ENCODE data around the gene PARP4.
"Not testable (repeated sequence)": the region's sequence is repeated elsewhere in the genome, so short reads cannot be mapped to it uniquely, and the experiment has no call there.

PARP4 gene

DNA sequence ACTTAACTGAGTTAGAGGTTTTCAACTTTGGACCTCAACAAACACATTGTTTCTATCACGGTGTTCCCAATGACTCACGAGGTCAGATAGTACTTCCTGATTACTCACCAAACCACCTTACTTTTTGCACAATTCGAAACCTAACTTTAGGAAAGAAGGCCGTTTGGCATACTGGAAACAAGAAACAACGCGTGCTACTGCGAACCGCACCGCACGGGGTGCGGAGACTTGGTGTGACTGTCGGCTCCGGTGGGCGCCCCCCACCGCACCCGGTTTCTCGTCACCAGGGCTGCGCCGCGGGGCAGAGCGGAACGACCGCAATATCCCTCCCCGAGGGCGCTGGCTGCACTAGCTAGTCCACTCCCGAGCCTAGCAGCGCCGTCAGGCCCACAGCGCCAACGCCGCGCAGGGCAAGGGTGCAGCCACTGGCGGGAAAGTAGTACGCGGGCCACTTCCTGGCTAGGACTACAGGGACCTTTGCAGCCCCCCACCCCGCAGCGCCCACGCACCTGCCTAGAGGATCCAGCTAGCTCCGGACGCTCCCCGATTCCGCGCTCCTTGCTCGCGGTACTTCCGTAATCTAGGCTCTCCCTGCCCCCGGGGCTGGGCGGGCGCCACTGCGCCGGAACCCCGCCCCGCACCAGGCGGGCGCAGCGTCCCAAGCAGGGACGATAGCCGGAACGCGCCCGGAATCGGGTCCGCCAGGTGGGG is at the start of gene PARP4:
Gene PARP4 (minus strand): TSS at position 582 of the 711 bp plus-strand sequence. CDS start 9,002 bp downstream, outside the sequence.
- peak; percentile 11 to 52 for DNase-seq (ENCODE audit: extremely low read depth in 1 of 2, low read depth in 1 of 2)

DNA sequence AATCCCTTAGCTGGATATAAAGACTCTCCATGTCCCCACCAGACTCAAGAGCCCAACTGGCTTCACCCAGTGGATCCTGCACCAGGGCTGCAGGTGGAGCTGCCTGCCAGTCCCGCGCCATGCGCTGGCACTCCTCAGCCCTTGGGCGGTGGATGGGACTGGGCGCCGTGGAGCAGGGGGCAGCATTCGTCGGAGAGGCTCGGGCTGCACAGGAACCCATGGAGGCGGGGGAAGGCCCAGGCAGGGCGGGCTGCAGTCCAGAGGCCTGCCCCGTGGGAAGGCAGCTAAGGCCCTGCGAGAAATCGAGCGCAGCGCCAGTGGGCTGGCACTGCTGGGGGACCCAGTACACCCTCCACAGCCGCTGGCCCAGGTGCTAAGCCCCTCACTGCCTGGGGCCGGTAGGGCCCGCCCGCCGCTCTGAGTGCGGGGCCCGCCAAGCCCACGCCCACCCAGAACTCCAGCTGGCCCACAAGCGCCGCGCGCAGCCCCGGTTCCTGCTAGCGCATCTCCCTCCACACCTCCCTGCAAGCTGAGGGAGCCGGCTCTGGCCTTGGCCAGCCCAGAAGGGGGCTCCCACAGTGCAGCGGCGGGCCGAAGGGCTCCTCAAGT is 48.1 kb upstream of the PARP4 start:
- not testable (repeated sequence) for DNase-seq (ENCODE audit: extremely low read depth in 1 of 2, low read depth in 1 of 2)

DNA sequence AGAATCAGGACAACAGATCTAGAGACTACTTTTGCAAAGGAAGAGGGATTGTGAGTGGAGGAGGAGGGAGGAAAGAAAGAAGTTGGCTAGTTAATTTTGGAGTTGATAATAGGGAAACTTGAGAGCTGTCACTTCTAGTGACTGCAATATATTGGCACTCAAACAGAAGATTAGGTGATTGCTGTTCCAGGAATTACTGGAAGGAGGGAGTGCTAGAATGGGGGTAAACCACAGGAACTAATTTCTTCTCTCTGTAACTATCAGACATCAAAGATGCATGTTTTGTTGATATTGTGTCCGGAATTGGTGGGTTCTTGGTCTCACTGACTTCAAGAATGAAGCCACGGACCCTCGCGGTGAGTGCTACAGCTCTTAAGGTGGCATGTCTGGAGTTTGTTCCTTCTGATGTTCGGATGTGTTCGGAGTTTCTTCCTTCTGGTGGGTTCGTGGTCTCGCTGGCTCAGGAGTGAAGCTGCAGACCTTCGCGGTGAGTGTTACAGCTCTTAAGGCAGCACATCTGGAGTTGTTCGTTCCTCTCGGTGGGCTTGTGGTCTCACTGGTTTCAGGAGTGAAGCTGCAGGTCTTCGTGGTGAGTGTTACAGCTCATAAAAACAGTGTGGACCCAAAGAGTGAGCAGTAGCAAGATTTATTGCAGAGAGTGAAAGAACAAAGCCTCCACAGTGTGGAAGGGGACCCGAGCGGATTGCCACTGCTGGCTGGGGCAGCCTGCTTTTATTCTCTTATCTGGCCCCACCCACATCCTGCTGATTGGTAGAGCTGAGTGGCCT is 47.0 kb upstream of the PARP4 start:
- not testable (repeated sequence) for DNase-seq (ENCODE audit: extremely low read depth in 1 of 2, low read depth in 1 of 2)

DNA sequence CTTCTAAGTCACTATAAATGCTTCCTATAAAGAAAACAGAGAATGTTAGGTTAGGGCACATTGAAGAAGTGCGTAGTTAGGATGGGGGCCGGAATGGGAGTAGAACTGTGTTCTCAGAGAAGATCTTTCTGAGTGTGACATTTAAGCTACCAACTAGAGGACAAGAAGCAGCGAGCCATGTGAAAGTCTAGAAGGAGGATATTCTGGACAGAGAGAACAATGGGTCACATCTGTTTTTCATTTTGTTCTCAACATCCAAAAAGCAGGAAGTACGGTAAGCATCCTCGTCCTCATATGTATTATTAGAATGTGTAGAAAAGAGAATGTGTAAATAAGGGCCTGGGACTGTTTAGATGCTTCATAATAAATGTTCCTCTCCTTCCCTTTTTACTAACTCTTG is 44.5 kb upstream of the PARP4 start:
- no peak for DNase-seq (ENCODE audit: extremely low read depth in 1 of 2, low read depth in 1 of 2)

DNA sequence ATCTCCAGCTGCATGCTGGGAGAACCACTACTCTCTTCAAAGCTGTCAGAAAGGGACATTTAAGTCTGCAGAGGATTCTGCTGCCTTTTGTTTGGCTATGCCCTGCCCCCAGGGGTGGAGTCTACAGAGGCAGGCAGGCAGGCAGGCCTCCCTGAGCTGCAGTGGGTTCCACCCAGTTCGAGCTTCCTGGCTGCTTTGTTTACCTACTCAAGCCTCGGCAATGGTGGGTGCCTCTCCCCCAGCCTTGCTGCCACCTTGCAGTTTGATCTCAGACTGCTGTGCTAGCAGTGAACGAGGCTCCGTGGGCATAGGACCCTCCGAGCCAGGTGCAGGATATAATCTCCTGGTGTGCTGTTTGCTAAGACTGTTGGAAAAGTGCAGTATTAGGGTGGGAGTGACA is 41.3 kb upstream of the PARP4 start:
- DNase-seq (ENCODE audit: extremely low read depth in 1 of 2, low read depth in 1 of 2), result not testable (repeated sequence)

DNA sequence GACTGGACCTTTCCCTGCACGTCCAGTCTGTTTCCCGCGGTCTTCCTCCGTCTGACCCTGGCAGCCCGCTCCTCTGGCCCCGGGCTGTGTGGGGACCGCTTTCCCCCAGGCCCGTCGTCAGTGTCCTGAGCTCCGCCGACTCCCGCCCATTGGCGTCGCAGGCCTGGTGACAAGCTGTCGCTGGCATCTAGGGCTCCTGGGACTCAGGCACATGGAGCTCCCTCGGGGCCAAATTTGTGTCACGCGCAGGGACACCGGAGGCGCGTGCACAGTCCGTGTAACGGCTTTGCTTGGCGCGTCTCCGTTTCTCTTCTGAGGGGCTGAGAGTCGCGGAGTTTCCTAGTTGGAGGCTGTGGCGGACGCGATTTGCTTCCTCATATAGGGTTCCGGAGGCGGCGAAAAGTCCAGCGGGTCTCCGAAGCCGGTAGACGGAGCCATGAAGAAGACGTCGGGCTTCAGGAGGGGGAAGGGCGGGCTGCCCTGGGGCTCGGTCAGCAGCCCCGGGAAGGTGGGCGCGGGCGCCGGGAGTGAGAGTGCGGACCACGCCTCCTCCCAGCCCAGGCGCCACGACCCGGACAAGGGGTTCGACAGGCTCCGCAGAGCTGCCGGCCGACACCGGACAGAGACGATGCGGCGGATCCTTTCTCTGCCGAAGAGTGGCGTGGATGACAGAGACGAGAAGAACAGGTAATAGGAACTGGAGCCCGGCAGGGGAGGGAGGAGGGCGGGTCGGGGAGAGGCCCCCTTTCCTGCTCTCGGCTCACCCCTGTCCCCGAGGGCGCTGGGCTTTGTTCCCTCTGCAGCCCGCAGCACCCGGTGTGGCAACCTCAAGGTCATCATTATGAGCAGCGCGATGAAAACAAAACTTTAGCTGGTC is 29.1 kb upstream of the PARP4 start:
- not testable (repeated sequence) for DNase-seq (ENCODE audit: extremely low read depth in 1 of 2, low read depth in 1 of 2)

DNA sequence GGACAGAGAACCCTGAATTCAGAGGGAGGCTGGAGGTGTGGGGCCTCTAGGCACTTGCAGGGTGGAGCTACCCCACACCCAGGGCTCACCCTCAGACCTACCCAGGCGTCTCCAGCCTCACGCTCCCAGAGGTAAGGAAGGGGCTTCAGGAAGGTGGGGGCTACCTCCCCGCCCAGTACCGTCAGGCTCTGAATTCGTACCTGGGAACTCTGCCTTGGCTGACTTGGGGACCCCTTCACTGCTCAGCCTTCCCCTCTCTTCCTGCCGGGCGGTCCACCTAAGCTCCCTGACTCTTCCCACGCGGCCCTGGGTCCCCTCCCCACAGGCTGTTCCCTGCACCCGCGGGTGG is 28.5 kb upstream of the PARP4 start:
- no peak for DNase-seq (ENCODE audit: extremely low read depth in 1 of 2, low read depth in 1 of 2)

DNA sequence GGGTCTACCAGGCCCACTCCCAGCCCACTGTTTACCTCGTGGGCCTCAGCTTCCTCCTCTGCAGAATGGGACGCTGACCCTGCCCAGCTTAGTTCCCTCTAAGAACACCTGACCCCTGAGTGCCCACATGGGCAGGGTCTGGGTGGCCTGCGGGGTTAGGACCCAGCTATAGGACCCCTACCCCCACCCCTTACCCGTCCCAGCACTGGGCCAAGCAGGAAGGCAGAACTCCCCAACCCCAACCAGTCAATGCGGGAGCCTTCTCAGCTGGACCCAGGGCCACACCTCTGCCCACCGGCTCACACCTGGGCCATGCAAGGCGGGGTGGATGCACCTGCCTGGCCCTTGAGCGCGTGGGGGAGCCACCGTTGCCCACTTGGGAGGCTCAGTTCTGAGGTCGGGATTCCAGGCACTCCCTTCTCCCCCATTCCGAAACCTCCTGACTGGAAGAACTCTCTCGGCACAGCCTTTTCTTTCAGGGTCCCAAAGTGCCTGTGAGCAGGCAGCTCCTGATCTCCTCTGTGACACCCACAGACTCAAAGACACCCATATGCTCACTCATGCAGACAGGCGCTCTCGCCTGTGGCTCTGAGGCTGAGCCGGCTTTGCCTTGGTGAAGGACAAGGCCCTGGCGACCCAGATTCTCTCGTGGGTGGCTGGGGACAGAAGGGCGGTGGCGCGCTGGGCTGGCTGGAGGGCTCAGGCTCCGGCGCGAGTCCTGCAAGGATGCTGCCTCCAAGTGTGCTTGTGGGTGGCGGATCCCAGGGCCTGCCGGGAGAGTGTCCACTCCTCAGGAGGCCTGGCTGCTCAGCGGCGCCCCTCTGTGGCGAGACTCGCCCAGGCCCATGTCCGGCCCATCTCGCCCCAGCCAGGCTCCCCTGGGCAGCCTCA is 27.9 kb upstream of the PARP4 start:
- no peak for DNase-seq (ENCODE audit: extremely low read depth in 1 of 2, low read depth in 1 of 2)

DNA sequence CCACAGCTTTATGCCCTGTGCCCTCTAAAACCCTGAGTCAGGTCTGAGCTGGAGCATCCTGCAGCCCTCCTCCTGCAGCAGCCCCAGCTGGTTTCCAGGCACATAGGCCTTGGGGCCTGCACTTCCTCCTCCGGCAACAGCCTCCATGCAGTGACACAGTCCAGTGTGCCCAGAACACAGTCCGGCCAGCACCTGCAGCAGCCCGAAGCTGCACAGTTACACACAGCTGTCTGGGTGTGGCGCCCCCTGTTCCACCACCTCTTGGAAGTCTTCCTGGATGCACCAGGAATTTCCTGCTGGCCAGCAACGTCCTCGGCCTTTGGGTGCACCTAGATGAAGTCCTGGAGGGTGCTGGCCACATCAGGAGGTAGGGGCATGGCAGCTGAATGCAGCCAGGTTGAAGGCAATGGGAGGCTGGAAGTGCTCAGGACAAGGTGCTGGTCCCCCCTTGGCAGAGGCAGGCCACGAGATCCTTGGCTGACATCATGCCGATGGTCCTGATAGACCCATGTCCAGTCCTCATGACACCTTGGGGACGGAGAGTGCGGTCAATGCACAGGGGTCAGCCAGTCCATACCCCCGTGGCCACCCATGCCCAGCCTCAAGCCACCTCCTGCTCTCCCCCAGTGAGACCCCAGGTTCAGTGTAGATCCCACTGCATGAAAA is 27.1 kb upstream of the PARP4 start:
- DNase-seq (ENCODE audit: extremely low read depth in 1 of 2, low read depth in 1 of 2), result no peak

DNA sequence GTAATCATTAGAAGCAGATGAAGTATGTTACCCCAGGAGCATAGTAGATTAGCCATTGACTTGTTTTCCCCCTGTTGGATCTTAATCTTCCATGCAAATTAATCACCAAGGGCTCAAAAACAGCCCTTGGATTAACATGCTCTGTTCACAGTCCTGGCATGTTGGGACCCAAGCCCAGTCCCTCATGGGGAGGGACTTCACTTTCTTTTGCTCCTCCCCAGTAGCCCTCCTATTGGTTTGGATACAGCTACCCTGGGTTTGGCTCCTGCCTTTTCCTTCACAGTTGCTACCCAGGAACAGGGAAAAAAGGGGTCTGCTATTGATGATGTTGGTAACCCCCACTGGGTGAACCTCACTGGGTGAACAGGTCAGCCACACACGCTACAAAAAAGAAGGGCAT is 16.9 kb upstream of the PARP4 start:
- DNase-seq (ENCODE audit: extremely low read depth in 1 of 2, low read depth in 1 of 2), result no peak

DNA sequence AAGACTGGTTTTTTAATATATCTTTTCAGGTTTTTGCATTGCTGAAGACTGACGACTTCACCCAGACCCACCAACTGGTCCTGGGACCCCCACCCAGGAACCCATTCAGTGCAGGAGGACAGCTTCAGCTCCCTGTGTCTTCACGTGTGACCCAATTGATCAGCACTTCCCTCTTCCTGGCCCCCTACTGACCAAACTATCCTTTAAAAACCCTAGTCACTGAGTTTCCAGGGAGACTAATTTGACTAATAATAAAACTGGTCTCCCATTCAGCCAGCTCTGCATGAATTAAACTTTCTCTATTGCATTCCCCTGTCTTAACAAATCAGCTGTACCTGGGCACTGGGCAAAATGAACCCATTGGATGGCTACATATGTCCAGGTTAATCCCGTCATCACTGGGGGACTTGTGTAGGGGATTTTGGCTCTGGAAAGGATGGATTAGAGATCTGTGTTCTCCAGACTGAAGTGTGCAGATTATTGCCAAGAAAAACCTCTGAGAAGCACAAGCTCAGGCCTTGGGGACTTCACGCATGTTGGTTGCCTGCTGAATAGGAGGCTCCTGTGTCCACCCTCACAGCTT is 16.3 kb upstream of the PARP4 start:
- no peak for DNase-seq (ENCODE audit: extremely low read depth in 1 of 2, low read depth in 1 of 2)

DNA sequence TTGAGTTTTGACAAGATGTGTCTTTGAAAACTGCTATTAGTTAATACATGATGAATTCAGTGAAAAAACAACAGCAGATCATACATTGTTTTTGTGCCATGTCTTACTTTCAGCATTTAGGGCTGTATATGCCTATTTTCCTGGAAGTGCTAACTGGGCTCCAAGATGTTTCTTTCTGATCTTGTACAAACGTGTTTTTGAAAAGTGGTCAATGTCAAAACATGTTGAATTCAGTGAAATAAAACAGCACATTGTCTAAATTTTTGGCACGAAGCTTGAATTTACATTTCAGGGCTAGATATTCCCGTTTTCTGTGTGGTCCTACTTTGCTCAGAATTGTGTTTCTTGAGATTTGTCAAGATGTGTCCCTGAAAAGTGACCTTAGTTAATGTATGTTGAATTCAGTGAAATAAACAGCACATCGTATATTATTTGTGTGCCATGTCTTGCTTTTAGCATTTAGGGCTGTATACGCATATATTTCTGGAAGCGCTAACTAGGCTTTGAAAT is 14.7 kb upstream of the PARP4 start:
- DNase-seq (ENCODE audit: extremely low read depth in 1 of 2, low read depth in 1 of 2), result no peak

DNA sequence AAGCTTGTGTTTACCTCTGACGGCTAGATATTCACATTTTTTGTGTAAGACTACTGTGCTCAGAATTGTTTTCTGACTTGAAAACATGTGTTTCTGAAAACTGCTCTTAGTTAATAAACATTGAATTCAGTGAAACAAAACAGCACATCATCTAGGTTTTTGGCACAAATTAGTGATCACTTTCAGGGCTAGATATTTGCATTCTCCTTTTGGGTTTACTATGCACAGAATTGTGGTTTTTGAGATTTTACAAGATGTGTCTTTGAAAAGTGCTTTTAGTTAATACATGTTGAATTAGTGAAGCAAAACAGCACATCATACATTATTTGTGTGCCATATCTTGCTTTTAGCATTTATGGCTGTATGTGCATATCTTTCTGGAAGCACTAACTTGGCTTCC is 8.2 kb upstream of the PARP4 start:
- no peak for DNase-seq (ENCODE audit: extremely low read depth in 1 of 2, low read depth in 1 of 2)

DNA sequence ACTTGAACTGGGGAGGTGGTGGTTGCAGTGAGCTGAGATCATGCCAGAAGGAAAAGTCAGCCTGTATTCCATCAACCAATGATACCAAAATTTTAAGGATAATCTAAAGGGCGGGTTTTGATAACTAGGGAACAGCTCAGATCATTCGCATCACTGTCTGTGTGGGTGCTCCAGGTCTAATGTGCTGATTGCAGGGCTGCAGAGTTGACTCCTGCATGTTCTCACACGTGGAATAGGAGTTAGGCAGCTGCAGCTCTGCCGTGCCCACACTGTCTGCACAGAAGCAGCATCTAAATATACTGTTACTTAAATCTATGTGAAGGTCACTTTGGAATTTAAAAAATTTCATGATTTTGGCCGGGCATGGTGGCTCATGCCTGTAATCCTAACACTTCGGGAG is 4.3 kb upstream of the PARP4 start:
- no peak for DNase-seq (ENCODE audit: extremely low read depth in 1 of 2, low read depth in 1 of 2)

DNA sequence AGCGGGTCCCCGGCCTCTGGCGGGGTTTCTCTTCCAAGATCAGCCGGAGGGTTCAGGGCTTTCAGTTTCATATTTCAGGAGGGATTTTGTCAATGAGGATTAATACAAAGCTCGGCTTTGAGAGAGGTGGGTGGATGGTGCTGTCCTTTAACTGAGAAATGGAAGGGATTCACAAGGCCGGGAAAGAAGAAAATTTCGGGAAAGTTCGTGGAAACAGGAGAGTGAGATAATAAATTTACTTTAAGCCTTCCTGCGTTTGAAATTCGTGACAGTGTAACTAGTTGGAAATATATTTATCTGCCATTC is 283 bp upstream of the PARP4 start:
- DNase-seq (ENCODE audit: extremely low read depth in 1 of 2, low read depth in 1 of 2), result no peak

DNA sequence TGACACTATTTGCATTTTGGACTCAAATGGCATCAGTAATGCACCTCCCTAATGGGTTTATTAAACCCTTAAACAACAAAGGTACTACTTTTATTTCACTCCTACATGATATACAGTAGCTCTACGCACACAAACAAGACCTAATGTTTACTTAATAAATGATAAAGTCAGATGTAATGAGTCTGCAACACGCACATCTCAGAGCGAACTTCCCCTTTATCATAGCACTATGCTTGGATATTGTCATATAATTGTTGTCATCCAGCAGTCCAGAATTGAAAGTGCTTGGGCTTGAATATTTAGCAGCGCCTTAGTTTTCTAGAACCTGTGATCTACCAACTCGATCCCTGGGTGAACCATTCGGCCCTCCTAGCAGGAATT is 772 bp downstream of the PARP4 start:
- DNase-seq (ENCODE audit: extremely low read depth in 1 of 2, low read depth in 1 of 2), result no peak

DNA sequence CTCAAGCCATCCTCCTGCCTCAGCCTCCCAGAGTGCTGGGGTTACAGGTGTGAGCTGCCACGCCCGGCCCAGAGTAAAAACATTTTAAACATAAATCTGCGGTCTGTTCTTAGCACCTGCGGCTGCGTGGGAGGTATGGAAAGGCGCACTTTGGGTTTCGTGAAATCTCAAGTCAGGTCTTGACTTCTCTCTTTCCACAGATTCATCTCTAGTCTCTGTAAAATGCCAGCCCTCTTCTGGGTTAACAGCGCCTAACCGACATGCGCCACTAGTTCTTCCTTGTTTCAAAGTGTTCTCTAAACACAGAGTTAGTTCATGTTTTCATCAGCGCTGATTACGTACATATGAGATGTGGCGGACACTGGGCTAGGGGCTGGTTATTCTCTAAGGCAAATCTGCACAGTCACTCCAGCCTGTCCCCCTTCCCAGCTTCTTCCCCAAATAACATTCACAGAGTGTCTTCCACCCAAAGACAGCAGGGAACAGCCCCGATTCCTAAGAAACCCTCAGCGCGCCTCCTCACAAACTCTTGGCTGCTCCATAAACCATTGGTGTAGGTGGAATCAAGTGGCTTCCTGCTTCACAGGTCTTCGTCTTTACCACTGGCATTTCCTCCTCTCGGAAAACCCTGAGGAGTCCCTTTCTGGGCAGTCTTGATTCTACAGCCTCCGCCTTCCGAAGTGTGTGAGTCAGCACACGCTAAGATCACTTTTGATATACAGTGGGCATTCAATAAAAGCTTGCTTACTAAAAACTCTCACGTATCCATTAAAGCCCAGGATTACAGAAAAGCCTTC is 1.4 kb downstream of the PARP4 start:
- DNase-seq (ENCODE audit: extremely low read depth in 1 of 2, low read depth in 1 of 2), result peak in 1 of 2 donors; percentile 3

DNA sequence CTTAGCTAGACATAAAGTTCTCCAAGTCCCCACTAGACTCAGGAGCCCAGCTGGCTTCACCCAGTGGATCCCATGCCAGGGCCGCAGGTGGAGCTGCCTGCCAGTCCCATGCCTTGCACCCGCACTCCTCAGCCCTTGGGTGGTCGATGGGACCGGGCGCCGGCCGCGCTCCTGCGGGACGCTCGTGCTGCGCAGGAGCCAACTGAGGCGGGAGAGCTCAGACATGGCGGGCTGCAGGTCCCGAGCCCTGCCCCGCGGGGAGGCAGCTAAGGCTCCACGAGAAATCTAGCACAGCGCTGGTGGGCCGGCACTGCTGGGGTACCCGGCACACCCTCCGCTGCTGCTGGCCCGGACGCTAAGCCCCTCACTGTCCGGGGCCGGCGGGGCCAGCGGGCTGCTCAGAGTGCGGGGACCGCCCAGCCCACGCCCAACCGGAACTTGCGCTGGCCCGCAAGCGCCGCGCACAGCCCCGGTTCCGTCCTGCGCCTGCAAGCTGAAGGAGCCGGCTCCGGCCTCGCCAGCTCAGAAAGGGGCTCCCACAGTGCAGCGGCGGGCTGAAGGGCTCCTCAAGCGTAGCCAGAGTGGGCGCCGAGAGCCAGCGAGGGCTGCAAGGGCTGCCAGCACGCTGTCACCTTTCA is 5.8 kb downstream of the PARP4 start:
- no peak for DNase-seq (ENCODE audit: extremely low read depth in 1 of 2, low read depth in 1 of 2)

All from activated CD8-positive, alpha-beta memory T cell treated with anti-CD3 and anti-CD28 coated beads for 1 hour (primary cell).